ENCODE results near the gene CERS2. TPM values are rescaled to one million over a fixed set of nuclear protein-coding genes. Genes with fewer than 3 reads are reported as not detected.

Gene CERS2
- total RNA-seq, 1 donor from 2014 or later = 223 TPM

DNA sequence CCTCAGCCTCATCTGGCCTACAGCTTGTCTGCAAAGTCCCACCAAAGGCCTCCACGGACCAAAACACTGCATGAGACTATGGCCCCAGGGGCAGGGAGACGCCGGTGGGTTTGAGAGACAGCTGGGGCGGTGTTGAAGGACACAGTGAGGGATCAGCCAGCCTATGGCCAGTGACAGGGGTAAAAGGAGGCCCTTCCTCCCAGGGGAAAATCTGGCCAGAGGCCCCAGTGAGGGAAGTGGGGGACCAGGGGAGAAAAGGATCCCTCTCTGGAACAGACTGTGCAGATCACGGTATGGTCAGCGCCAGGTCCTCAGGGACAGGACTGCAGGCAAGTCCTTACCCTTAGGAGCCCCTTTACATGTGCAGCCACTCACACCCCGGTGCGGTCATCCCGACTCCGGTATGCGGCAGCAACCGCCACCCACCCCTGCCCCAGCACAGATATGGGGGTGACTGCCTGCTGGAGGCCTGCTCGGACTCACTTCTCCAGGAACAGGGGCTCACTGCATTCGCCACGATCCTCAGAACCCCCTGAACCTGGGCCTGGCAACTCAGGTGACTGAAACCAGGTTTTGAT is 1.3 kb downstream of the CERS2 start:
- peak overlapping the region; percentile 93 for H3K27ac Mint-ChIP-seq (ENCODE audit: unreplicated experiment)
- peaks cover 2% of the 10 kb centered on the region for H3K36me3 Mint-ChIP-seq (ENCODE audit: low read depth)
- peaks cover 63% of the 10 kb centered on the region for H3K4me1 Mint-ChIP-seq (ENCODE audit: low read depth)
- no peak for DNase-seq (ENCODE audit: low spot score)
- TF ChIP-seq, protein P1, sequence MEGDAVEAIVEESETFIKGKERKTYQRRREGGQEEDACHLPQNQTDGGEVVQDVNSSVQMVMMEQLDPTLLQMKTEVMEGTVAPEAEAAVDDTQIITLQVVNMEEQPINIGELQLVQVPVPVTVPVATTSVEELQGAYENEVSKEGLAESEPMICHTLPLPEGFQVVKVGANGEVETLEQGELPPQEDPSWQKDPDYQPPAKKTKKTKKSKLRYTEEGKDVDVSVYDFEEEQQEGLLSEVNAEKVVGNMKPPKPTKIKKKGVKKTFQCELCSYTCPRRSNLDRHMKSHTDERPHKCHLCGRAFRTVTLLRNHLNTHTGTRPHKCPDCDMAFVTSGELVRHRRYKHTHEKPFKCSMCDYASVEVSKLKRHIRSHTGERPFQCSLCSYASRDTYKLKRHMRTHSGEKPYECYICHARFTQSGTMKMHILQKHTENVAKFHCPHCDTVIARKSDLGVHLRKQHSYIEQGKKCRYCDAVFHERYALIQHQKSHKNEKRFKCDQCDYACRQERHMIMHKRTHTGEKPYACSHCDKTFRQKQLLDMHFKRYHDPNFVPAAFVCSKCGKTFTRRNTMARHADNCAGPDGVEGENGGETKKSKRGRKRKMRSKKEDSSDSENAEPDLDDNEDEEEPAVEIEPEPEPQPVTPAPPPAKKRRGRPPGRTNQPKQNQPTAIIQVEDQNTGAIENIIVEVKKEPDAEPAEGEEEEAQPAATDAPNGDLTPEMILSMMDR (IDR thresholded peaks at IDR 0.05) = no peak
- no peaks in the 10 kb centered on the region for H3K9me3 Mint-ChIP-seq (ENCODE audit: low read depth)
- no peaks in the 10 kb centered on the region for H3K27me3 Mint-ChIP-seq (ENCODE audit: low read depth)
- peak overlapping the region; percentile 83 for H3K4me3 Mint-ChIP-seq (ENCODE audit: unreplicated experiment)

DNA sequence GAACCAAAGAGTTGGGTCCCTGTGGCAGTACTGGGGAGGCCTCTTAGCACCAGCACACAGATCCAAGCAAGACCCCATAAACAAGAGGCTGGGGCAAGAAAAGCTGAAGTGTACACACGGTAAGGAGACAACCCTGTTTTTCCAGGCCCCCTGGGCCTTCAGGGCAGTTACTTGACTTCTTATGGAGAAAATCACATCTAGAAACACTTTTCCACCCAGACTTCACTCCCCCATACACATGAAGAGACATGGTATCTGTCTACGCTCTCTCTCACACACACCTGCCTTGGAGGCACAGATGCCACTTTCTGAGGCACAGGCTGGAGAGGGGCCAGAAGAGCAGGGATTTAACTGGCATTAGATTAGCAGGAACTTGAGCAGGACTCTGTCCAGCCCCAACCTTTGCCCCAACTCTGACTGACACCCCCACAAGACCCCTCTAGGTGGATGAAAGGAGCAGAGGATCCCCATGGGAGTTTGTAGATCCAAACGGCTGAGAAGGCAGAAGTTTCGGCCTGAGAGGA is 2.2 kb downstream of the CERS2 start:
- TF ChIP-seq, protein P1 (IDR thresholded peaks at IDR 0.05) = no peak
- peaks cover 9% of the 10 kb centered on the region for H3K36me3 Mint-ChIP-seq (ENCODE audit: low read depth)
- H3K27me3 Mint-ChIP-seq (ENCODE audit: low read depth) = no peaks in the 10 kb centered on the region
- no peaks in the 10 kb centered on the region for H3K9me3 Mint-ChIP-seq (ENCODE audit: low read depth)
- peak overlapping the region; percentile 83 for H3K4me3 Mint-ChIP-seq (ENCODE audit: unreplicated experiment)
- H3K4me1 Mint-ChIP-seq (ENCODE audit: low read depth) = peaks cover 58% of the 10 kb centered on the region
- no peak for DNase-seq (ENCODE audit: low spot score)
- H3K27ac Mint-ChIP-seq (ENCODE audit: unreplicated experiment) = peak overlapping the region; percentile 93

DNA sequence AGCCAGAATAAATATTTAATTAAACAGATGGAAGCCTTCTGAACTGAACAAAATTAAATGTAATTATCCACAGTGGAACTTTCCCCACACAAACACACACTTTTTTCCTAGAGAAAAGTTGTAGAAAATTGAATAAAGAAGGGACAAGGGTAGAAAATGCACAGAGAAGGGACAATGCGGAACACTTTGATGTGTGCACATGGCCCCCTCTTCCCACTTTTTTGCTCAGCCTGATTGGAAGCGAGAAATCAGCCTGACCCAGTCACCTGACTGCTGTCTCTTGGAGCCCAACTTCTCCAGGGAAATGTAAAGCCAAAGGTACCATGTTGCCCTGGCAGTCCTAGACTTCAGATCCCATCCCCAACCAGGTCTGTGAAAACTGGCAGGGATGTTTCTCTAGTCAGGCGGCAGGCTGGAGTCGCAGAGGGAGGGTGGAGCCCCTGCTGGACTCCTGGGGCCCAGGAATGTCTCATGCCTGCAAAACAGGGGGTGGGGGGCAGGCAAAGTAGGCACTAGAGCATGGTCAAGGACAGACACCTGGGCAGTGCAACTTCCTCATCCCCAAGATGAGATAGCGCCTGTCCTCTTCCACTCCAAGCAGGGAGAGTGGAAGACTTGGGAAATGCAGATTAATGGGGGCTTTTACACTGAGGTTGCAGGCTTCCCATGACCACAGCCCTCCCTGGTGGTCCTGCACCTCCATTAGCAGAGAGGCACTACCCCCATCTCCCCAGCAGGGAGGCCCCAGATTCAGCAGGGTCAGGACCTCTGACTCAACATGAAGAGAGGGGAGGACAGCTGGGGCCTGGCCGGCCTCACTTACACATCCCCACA is 2.8 kb downstream of the CERS2 start:
- Mint-ChIP-seq H3K36me3 (ENCODE audit: low read depth) (peaks cover 14% of the 10 kb centered on the region), H3K9me3 (ENCODE audit: low read depth) (no peaks in the 10 kb centered on the region), H3K4me1 (ENCODE audit: low read depth) (peaks cover 51% of the 10 kb centered on the region), H3K27ac (ENCODE audit: unreplicated experiment) (peak overlapping the region; percentile 93), H3K4me3 (ENCODE audit: unreplicated experiment) (peak overlapping the region; percentile 83), H3K27me3 (ENCODE audit: low read depth) (no peaks in the 10 kb centered on the region)
- no peak for DNase-seq (ENCODE audit: low spot score)
- TF ChIP-seq, protein P1 (IDR thresholded peaks at IDR 0.05) = no peak

DNA sequence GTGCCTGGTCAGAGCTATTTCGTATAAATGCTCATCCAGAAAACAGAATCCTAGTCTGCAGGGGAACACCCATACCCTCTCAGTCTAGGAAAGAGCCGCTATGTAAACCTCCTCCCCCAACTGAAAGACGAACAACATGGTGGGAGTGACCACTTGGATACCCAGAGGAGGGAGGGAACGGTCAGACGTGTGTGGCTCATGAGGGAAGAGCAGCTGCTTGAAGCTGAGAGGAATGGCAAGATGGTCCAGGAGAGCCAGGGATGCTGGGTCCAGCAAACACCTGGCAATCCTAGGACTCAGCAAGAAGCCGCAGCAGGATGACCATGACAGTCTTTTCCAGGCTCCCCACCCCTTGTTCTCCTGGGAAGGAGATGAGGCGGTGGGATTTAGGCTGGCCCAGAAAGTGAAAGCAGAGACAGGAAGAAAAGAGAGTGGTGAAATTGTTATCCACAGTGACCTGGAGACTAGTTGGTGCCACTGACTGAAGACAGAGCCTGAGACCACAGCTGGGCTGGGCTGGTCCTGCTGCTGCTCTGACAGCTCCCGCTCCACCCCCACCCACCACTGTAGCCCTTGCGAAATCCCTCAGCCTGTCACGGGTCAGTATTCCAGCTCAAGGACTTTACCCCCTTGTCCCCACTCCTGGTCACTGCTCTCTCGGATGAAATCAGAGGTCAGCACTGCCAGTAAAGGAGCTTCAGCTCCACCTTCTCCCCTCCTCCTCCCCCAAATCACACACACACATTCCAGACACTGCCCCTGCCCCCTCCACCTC is 3.6 kb downstream of the CERS2 start:
- H3K27me3 Mint-ChIP-seq (ENCODE audit: low read depth) = no peaks in the 10 kb centered on the region
- H3K9me3 Mint-ChIP-seq (ENCODE audit: low read depth) = no peaks in the 10 kb centered on the region
- peaks cover 43% of the 10 kb centered on the region for H3K4me1 Mint-ChIP-seq (ENCODE audit: low read depth)
- H3K4me3 Mint-ChIP-seq (ENCODE audit: unreplicated experiment) = peak overlapping the region; percentile 83
- TF ChIP-seq, protein P1 (IDR thresholded peaks at IDR 0.05) = no peak
- peak overlapping the region; percentile 93 for H3K27ac Mint-ChIP-seq (ENCODE audit: unreplicated experiment)
- no peak for DNase-seq (ENCODE audit: low spot score)
- H3K36me3 Mint-ChIP-seq (ENCODE audit: low read depth) = peaks cover 22% of the 10 kb centered on the region

DNA sequence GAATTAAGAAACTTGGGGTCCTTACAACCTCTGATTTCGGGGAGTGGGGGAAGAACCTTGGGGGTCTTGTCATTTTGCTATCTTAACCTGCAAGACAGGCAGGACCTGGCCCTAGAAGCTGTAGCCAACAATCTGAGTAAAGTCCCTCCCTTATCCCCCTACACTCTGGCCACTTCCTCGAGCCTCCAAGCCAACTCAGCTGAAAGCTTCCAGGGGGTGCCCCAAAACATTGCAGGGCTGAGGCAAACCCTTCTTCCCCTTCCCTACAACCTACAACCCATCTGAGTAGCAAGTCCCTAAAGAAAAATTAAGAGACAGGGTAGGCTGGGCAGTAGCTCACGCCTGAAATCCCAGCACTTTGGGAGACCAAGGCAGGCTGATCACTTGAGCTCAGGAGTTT is 5.0 kb downstream of the CERS2 start:
- TF ChIP-seq, protein P1 (IDR thresholded peaks at IDR 0.05) = no peak
- H3K4me1 Mint-ChIP-seq (ENCODE audit: low read depth) = peaks cover 38% of the 10 kb centered on the region
- peaks cover 25% of the 10 kb centered on the region for H3K36me3 Mint-ChIP-seq (ENCODE audit: low read depth)
- no peaks in the 10 kb centered on the region for H3K27me3 Mint-ChIP-seq (ENCODE audit: low read depth)
- peak; percentile 18 for DNase-seq (ENCODE audit: low spot score)
- no peak overlapping the region for H3K4me3 Mint-ChIP-seq (ENCODE audit: unreplicated experiment)
- H3K27ac Mint-ChIP-seq (ENCODE audit: unreplicated experiment) = no peak overlapping the region
- H3K9me3 Mint-ChIP-seq (ENCODE audit: low read depth) = no peaks in the 10 kb centered on the region
